HCT116 (cell line): ENCODE measurements around the gene SLC34A1.

ENCODE experiments used
- SP1 ChIP-seq: IDR thresholded peaks from 2 replicates; pipeline ENCODE4 v1.6.1; 2012; ENCODE audit warnings: low read depth
- ZNF274 ChIP-seq: fragments of 200-500 bp; sonication (Bioruptor generic); IDR thresholded peaks from 2 replicates; pipeline ENCODE4 v1.6.1; 2014; ENCODE audit warnings: mild to moderate bottlenecking, low read depth, low read length, inconsistent platforms

GRCh38 chr5:177445917-177446199 lies 61.6 kb downstream of the SLC34A1 start:
- TF ChIP-seq SP1 (no peak), ZNF274 (no peak)
